GM19455 (cell line): ENCODE data around the gene VAT1L.

ENCODE experiments used
- ATAC-seq: cut with Tn5 transposase; IDR thresholded peaks from one replicate; pipeline ENCODE4 v1.9.1; 2021; ENCODE audit not compliant: unreplicated experiment

Gene VAT1L, protein sequence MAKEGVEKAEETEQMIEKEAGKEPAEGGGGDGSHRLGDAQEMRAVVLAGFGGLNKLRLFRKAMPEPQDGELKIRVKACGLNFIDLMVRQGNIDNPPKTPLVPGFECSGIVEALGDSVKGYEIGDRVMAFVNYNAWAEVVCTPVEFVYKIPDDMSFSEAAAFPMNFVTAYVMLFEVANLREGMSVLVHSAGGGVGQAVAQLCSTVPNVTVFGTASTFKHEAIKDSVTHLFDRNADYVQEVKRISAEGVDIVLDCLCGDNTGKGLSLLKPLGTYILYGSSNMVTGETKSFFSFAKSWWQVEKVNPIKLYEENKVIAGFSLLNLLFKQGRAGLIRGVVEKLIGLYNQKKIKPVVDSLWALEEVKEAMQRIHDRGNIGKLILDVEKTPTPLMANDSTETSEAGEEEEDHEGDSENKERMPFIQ

DNA sequence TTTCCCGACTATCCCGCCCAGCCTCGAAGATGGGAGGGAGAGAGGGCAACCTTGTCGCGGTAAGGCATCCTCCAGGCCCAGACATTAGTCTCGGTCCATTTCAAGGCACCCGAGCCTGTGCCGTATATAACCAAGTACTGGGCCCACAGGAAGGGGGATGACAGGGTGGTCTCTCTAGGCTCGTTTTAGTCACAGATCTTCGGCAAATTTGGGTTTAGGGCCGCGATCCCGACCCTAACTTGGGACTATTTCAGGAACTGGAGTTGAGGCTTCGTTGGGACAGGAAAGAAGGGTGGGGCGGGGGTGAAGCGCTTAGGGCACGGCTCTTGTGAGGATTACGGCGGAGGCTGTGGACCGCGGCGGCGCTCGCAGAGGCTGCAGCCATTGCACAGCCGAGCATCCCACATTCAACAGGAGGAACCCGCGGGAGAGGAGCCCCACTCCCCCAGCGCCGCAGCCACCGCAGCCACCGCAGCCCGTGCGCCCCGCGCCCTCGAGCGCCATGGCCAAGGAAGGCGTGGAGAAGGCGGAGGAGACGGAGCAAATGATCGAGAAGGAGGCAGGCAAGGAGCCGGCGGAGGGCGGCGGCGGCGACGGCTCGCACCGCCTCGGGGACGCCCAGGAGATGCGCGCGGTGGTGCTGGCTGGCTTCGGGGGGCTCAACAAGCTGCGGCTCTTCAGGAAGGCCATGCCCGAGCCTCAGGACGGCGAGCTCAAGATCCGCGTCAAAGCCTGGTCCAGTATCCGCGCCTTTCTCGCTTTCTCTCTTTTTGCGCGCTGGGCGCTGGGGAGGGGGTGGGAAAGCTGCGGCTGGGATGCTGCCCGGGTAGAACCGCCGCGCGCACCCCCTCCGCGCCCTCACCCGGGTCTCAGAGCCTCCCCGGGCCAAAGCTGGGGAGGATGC, at the start of gene VAT1L:
VAT1L (plus strand) TSS at position 384 of the 904 bp plus-strand sequence; CDS start at position 503, 119 bp downstream.
- ATAC-seq = no peak

DNA sequence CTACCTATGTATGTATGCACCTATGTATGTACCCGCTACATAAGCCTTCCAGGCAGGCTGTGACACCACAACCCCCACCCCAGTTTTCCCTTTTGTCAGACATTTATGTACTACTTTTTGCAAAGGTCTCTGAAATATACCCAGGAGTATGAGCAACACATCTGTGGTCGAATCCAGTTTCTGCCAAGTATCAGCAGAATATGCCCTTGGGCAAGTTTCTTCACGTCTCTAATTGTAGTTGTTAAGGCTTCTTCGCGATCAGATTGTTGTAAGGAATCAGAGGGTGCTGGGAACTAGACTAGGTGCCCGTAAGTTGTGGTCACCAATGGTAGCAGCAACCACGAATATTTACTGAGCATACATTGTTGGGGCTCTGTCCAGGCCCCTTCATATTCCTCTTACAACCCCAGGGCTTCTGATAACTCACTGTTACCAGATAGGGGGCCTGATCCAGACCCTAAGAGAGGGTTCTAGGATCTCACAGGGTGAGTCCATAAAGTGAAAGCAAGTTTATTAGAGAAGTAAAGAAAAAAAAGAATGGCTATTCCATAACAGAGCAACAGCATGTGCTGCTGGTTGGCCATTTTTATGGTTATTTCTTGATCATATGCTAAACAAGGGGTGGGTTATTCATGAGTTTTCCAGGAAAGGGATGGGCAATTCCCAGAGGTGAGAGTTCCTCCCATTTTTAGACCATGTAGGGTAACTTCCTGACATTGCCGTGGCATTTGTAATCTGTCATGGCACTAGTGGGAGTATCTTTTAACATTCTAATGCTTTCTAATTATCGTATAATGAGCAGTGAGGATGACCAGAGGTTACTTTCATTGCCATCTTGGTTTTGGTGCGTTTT, 49.4 kb upstream of the VAT1L start:
- no peak for ATAC-seq

DNA sequence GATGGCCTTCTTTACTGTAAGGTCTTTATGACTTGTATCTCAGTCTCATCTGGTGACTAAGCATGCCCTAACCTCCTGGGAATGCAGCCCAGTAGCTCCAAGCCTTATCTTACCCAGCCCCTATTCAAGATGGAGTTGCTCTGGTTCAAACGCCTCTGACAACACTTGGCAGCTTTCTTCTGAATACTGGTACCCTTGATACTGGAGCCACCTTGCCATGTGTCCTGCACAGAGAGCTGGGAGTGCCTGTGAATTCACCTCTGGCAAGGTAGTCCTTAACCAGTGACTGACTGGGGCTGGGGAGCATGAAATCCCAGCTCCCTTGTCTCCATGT, 48.8 kb upstream of the VAT1L start:
- no peak for ATAC-seq

DNA sequence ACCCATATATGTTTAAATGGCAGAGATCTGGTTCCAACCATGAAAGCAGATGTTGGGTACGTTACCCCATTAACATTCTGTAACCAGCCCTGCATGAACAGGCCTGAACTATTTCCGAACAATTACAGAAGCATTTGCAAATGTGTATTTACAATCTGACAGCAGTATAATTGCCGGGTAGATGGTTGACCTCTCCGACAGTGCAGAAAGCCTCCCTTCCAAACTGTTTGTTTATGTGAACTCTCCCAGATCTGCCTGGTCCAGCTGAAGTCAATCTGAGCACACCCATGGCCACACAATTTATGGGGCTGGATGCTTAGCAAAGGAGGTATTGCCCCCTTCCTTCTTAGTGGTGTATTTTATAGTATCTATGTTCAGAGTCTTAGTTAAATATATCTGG, 44.2 kb upstream of the VAT1L start:
- no peak for ATAC-seq

DNA sequence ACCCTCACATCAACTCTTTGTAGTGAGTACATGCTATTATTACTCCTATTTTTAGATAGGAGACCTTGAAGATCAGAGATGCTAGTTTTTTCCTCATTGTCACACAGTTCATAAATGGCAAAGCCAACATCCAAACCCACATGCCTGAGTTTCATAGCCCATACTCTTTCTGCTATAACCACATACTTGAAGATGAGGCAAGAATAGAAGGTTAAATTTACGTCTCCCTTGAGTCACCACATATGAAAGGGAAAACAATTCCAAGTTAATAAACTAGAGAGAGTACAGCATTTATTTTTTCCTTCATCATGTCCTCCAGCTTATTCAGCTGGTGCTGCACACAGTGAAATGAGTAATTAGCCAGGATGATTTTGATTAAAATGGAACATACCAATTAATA, 42.4 kb upstream of the VAT1L start:
- no peak for ATAC-seq

DNA sequence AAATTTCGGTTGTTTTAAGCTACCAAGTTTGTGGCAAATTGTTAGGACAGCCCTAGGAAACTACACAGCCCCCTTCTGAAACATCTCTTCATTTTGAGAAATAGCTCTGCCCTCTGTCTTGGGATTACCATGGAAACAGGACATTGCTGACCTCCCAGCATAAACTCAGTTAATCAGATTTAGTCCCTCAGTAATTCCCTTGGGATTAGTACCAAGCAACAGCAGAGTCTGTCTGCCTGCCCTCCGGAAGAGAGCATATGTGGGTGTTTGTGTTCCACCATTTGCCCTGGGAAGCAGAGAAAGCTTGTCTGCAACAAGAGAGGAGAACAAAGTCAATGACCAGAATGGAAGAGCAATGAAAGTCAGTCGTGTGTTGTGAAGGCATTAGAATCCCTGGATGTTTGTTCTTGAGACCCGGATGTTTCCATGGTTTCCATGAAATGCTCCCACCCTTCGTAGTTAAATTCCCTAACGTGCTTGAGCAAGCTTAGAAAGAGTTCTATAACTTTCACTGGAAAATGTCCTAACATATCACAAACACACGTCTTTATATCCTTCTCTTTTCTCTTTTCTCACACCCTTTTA, 39.9 kb upstream of the VAT1L start:
- no peak for ATAC-seq

DNA sequence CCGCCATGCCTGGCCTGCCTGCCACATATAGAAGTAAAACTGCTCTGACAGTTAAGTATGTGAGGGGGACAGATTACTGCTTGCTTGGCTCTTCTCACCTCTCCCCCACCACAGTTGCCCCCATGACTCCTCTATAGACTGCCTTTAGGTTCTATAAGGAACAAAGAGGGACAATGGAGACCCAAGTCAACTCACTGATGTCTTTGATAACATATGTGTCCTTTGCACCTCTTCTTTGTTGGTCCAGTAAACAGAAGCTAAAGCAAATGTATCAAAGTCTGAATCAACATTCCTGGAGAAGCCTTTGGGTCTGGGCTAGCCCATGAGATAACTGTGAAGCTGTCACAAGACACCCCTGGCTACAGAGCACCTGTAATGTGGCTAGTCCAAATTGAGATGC, 38.9 kb upstream of the VAT1L start:
- no peak for ATAC-seq

DNA sequence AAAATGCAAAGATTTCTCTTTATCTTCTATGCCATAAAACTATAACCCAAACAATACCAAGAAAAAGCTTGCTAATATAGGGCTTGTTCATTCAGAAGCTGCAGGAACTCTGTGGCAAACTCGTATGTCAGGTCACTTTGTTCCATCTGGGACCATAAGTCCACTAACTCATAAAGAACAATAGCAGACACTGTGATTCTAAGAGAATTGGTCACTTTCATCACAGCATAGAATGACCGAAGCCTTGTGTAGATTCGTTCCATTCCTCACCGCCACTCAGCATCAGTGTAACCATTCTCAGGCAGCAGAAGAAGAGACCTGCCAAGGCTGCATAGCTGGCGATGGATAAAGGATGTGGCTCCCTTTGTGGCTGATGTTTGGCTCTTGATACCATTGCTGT, 30.3 kb upstream of the VAT1L start:
- ATAC-seq = no peak

DNA sequence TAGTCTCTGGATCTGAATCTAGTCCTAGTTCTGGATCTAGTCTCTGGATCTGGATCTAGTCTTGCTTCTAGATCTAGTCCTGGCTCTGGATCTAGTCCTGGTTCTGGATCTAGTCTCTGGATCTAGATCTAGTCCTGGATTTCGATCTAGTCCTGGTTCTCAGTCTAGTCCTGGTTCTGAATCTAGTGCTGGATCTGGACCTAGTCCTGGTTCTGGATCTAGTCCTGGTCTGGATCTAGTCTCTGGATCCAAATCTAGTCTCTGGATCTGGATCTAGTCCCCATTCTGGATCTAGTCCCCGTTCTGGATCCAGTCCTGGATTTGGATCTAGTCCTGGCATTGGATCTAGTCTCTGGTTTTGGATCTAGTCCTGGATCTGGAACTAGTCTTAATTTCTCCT, 29.9 kb upstream of the VAT1L start:
- no peak for ATAC-seq

DNA sequence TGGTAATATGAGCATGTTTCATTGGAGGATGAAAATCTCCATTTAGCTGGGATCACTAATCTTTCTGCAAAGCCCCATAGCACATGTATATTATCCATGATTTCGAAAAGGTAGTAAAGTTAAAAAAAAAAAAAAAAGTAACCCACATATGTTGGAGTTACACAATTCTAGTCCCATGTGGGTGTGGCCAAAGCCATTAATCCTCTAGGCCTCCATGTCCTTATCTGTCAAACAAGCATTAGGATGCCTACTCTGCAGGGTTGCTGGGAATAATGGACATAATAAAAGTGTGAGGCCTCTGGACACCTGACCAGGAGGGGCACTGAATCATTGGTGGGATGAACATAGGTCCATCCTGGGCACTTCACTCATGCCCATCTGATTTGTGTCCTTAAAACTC, 29.2 kb upstream of the VAT1L start:
- no peak for ATAC-seq

DNA sequence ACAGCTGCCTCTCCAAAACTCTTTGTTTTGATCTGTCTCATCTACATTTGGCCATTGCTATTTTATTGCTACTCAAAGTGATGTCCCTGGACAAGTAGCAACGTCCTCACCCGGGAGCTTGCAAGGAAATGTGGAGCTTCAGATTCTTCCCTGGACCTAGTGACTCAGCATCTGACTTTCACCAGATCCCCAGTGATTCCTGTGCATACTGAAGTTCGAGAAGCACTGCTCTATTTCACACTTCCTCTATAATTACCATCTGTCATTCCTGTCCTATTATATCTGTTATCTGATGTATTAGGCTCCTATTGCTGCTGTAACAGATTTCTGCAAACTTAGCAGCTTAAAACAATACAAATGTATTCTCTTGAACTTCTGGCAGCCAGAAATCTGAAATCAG, 28.5 kb upstream of the VAT1L start:
- no peak for ATAC-seq

DNA sequence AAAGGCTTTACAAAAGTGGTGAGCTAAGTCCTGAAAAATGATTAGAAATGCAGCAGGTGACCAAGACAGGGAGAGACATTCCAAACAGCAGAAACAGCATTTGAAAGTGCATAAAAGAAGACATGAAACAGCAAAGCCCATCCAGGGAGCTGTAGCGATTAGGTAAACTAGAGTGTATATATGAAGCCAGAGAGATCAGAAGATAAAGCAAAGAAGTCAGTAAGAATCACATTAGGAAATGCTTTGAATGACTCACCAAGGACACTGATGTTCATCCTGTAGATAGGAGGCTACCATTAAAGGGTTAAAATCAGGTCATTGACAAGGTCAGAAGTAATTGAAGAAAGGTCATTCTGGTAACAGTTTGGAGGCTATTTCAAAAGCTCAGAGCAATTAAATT, 27.6 kb upstream of the VAT1L start:
- no peak for ATAC-seq

DNA sequence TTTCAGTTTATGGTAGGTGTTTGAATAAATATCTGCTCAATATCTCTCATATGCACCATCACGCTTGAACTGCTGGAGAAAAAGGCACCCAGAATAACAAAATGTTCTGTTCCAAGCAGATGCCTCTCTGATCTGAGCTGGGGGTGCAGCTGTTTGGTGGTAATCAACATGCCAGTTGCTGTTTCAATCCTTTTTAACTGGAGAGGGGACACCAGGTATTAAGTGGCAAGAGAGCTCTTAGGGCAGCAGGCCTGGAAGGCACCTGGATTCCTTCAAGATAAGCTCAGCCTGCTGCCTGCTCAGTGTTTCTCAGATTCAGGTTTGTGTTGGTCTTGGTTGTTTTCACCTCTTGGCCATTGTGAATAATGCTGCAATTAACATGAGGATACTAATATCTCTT, 27.2 kb upstream of the VAT1L start:
- no peak for ATAC-seq

DNA sequence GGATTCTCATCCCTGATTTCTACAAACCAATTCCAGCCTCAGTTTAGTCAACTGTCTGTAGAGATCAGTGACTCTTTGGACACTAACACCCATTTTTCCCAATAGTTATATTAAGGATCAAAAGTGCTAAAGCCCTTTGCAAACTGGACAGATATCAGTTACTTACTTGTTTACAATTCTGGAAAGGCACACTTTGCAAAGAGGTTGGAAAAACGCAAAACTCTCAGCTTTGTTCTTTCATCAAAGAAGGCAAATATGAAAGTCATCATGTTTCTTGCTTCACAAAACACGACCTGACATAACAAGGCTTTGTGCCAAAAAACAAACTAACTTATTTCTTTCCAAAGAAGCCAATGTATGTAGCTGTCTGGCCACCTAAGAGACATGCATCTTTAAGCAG, 26.1 kb upstream of the VAT1L start:
- ATAC-seq = no peak

DNA sequence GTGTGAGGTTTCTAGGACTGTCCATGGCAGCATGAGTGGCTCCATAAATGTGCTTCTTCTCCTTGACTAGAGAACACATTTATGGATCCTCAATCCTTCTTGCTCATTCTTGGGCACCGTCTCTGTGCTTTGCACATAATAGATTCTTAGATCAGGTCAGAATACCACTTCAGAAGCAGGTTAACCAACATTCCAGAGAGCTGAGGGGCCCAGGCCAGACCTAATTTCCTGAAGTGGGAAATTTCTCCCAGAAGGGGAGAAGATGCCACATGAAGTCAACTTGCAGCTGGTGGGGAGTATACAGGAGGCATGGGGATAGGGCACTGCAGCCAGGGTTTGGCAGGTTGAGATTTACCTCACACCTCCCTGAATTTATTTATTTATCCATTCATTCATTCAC, 24.4 kb upstream of the VAT1L start:
- ATAC-seq = no peak

DNA sequence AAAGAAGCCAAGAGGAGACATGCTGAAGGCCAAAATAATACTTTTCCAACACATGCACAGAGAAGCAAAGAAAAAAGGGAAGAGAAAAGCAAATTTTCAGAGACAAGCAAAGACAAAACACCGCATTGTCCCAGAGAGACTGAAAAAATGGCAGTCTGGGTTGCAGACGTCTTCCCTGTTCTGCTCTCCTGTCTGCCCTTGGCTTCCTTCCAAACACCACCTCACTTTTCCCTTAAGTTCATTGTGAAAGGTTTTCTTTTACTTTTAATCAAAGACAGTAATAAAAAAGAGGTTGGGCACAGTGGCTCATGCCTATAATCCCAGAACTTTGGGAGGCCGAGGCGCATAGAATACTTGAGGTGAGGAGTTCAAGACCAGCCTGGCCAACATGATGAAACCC, 21.2 kb upstream of the VAT1L start:
- ATAC-seq = no peak

DNA sequence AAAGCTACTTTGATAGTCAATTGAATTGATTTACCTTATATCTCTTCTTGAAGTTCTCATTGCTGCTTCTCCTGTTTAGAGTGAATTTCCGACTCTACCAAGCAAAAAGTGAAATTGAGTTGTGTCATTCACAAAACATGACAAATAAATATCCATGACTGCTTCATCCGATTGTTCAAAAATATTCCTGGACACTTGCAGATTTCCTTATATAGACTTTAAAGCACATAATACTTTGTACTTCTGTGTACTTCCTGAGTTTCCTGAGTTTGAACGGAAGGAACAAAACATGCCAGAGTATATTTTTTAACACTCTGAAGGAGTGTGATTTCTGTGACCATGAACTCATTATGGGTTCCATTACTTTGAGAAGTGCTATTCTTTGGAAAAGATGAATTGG, 20.5 kb upstream of the VAT1L start:
- ATAC-seq = no peak

DNA sequence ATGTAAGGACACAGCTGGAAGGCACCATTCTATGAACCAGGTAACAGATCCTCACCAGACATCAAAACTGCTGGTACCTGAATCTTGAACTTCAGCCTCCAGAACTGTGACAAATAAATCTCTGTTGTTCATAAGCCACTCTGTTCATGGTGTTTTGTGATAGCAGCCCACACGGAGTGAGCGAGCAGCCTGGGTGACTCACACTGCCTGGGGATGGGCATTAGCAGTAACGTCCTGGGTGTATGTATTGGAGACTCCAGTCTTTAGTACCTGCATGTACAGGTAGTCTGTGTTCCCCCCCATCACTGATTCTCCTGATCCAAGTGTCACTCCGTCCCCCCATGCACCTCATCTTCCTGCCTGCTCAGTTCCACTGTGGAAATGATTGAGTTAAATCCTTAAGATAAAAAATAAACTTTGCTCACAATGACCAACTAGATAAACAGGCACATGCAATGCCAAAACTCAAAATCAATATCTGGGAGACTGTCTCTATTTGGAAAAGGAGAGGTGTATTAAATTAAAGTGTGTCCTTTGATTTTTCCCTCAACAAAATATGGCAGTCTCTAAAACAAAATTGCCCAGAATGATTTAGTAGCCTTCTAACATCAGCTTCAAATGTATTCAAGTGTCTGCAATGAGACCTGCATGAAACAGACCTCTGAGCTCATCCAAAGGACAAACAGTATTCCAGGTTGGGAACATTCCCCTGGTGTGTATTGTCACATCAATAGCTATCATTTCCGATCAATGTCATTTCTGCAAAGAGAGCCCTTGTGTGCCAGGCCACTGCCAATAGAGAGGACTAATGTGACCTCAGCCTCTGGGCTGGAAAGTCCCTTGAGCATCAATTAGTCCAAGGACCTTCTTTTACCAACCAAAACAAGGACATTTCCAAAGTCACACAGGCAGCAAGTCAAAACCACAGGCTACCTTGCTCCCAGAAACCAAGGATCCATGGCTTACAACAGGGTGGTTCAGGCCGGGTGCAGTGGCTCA, 12.2 kb upstream of the VAT1L start:
- no peak for ATAC-seq

DNA sequence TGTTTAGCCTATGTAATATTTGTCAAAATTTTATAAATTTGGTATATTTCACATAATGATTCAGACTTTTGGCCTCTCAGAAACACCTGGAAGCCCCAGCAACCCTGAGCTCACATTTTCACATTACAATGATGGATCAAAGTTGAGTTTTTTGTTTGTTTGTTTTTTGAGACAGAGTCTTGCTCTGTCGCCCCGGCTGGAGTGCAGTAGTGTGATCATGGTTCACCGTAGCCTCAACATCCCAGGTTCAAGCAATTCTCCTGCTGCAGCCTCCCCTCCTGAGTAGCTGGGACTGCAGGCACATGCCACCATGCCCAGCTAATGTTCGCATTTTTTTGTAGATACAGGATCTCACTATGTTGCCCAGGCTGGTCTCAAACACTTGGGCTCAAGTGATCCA, 10.6 kb upstream of the VAT1L start:
- ATAC-seq = no peak

DNA sequence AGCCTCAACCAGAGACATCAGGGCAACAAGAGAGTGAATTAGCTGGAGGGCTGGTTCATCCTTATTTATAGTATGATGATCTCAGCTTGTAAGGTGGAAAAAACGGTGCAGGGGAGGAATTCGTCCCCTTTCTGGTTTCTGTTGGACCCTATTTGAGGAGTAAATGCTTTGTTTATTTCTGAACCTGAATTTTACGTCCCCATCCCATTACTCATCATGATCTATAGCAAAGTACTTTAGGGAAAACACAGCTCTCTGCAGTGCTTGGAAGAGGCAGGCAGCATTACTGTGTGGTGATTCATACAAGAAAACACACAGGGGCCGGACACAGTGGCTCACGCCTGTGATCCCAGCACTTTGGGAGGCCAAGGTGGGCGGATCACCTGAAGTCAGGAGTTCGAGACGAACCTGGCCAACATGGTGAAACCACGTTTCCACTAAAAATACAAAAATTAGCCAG, 8.0 kb upstream of the VAT1L start:
- no peak for ATAC-seq
